OCI-LY7 (cell line): ENCODE data around the gene REC8. TPM values are rescaled to one million over a fixed set of nuclear protein-coding genes. Genes with fewer than 3 reads are reported as not detected.

Source experiments
- BruUV-seq: library from RNA; stranded (reverse); fragments of 400-500 nt; replicated peaks from 2 replicates; lab custom pipeline; 2021; lab: Mats Ljungman, UMichigan
- CTCF ChIA-PET: fragments of 300-600 bp; sonication (Branson Sonifier 250); formaldehyde crosslinking; loops from one replicate; lab custom pipeline; 2022; ENCODE audit warnings: antibody characterized with exemption; ENCODE audit not compliant: unreplicated experiment; lab: Charles Lee
- POLR2A ChIA-PET: fragments of 300-600 bp; sonication (Branson Sonifier 250); formaldehyde crosslinking; loops from one replicate; lab custom pipeline; 2022; ENCODE audit warnings: antibody characterized with exemption; lab: Charles Lee
- DNase-seq: peaks from one replicate; pipeline ENCODE4 v3.0.0-alpha.2; 2015; ENCODE audit warnings: low spot score
- H2AFZ ChIP-seq: fragments of 200-600 bp; sonication (generic), shearing (Covaris generic); 2 replicates; pipeline ENCODE4 v1.6.1; 2014; ENCODE audit warnings: mild to moderate bottlenecking, antibody characterized with exemption, low read length, moderate library complexity
- H3K27ac ChIP-seq: fragments of 200-600 bp; sonication (generic); 2 replicates; pipeline ENCODE4 v1.5.1; 2014; ENCODE audit warnings: mixed run types, low read depth, mild to moderate bottlenecking, moderate library complexity, low read length, inconsistent platforms; ENCODE audit not compliant: poor library complexity, severe bottlenecking
- H3K36me3 ChIP-seq: fragments of 200-600 bp; sonication (generic); 2 replicates; pipeline ENCODE4 v1.6.1; 2014; ENCODE audit warnings: mild to moderate bottlenecking, antibody characterized with exemption, low read length, moderate library complexity, mixed read lengths; ENCODE audit not compliant: insufficient read depth
- H3K4me1 ChIP-seq: fragments of 200-600 bp; sonication (generic); 2 replicates; pipeline ENCODE4 v1.5.1; 2014; ENCODE audit warnings: mild to moderate bottlenecking, low read length; ENCODE audit not compliant: insufficient read depth, poor library complexity, severe bottlenecking
- H3K4me2 ChIP-seq: fragments of 200-600 bp; sonication (generic); 2 replicates; pipeline ENCODE4 v1.6.1; 2014; ENCODE audit warnings: mild to moderate bottlenecking, low read length
- H3K4me3 ChIP-seq: fragments of 200-600 bp; sonication (generic); 2 replicates; pipeline ENCODE4 v1.5.1; 2014; ENCODE audit warnings: mild to moderate bottlenecking, low read depth, low read length; ENCODE audit not compliant: poor library complexity, severe bottlenecking
- H3K79me2 ChIP-seq: fragments of 200-600 bp; sonication (generic); 2 replicates; pipeline ENCODE4 v1.6.1; 2016; ENCODE audit warnings: low read depth, mild to moderate bottlenecking, low read length, moderate library complexity, mixed read lengths; ENCODE audit not compliant: insufficient read depth
- H3K9me2 ChIP-seq: fragments of 200-600 bp; sonication (generic); 2 replicates; pipeline ENCODE4 v1.6.1; 2016; ENCODE audit warnings: mild to moderate bottlenecking, low read length, mixed read lengths; ENCODE audit not compliant: insufficient read depth
- H3K9me3 ChIP-seq: fragments of 200-600 bp; sonication (generic); 2 replicates; pipeline ENCODE4 v1.6.1; 2014; ENCODE audit warnings: mild to moderate bottlenecking, mixed run types, low read length, mixed read lengths
- H4K20me1 ChIP-seq: fragments of 200-600 bp; sonication (generic); 2 replicates; pipeline ENCODE4 v1.6.1; 2014; ENCODE audit warnings: mild to moderate bottlenecking, antibody characterized with exemption, low read length, moderate library complexity, mixed read lengths; ENCODE audit not compliant: insufficient read depth
- EZH2phosphoT487 ChIP-seq: fragments of 200-600 bp; sonication (generic); IDR thresholded peaks from 2 replicates; pipeline ENCODE4 v1.6.1; 2018; ENCODE audit warnings: low read depth, borderline replicate concordance, mild to moderate bottlenecking, mixed run types, antibody characterized with exemption, low read length, moderate library complexity, mixed read lengths
- intact Hi-C: fragments of 100-400 bp; cut with micrococcal nuclease; formaldehyde crosslinking; loops from one replicate; pipeline ENCODE4 v1.10.0; 2022; ENCODE audit not compliant: unreplicated experiment
- total RNA-seq, 2 experiments: library from RNA; depleted of rRNA in 1 of 2; stranded (reverse); fragments of >200 nt in 1 of 2; shearing (Covaris generic) in 1 of 2; gene quantifications; 2 replicates each; pipeline ENCODE4 v1.2.3, GENCODE V29; 2014 to 2022
- TF ChIP-seq, protein P1 (sequence below): fragments of 200-600 bp; sonication (generic); conservative IDR thresholded peaks from 2 replicates; pipeline ENCODE4 v1.5.1; 2014; ENCODE audit warnings: mild to moderate bottlenecking, antibody characterized with exemption, low read length, moderate library complexity, mixed read lengths

REC8 gene
- total RNA-seq, 2 experiments from 2014 or later: 9.8 to 14.2 TPM

DNA sequence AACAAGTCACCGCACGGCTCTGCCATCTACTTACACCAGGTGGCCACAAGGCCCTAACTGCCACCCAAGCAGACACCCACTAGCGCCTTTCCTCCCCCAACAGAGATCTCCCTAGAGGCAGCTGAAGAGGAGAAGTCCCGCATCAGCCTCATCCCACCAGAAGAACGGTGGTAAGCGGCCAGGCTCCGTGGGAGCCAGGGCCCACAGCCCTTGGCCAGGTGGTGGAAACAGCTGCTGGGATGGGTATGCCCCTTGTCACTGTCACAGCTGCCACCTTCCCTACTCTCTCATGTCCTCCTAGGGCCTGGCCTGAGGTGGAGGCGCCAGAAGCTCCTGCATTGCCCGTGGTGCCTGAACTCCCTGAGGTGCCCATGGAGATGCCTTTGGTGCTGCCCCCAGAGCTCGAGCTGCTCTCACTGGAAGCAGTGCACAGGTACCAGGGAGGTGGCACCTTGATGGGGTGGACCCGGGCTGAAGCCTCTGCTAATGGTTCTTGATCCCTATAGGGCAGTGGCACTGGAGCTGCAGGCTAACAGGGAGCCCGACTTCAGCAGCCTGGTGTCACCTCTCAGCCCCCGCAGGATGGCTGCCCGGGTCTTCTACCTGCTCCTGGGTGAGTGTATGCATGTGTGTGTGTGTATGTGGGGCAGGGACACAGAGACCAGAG is 7.5 kb downstream of the REC8 start:
- H3K27ac ChIP-seq: no peak overlapping the region
- no peaks in the 10 kb centered on the region for H3K9me2 ChIP-seq
- ChIA-PET POLR2A (no interaction called here), CTCF (no interaction called here)
- H3K9me3 ChIP-seq: no peaks in the 10 kb centered on the region
- no peaks in the 10 kb centered on the region for H3K79me2 ChIP-seq
- peaks cover 57% of the 10 kb centered on the region for H3K36me3 ChIP-seq
- H3K4me2 ChIP-seq: no peak overlapping the region
- no peaks in the 10 kb centered on the region for H4K20me1 ChIP-seq
- intact Hi-C loops: no loop called here
- no TSS peak for BruUV-seq
- no peak overlapping the region for H2AFZ ChIP-seq
- no peaks in the 10 kb centered on the region for H3K4me1 ChIP-seq
- DNase-seq: no peak
- TF ChIP-seq EZH2phosphoT487: no peak
- TF ChIP-seq, protein P1, sequence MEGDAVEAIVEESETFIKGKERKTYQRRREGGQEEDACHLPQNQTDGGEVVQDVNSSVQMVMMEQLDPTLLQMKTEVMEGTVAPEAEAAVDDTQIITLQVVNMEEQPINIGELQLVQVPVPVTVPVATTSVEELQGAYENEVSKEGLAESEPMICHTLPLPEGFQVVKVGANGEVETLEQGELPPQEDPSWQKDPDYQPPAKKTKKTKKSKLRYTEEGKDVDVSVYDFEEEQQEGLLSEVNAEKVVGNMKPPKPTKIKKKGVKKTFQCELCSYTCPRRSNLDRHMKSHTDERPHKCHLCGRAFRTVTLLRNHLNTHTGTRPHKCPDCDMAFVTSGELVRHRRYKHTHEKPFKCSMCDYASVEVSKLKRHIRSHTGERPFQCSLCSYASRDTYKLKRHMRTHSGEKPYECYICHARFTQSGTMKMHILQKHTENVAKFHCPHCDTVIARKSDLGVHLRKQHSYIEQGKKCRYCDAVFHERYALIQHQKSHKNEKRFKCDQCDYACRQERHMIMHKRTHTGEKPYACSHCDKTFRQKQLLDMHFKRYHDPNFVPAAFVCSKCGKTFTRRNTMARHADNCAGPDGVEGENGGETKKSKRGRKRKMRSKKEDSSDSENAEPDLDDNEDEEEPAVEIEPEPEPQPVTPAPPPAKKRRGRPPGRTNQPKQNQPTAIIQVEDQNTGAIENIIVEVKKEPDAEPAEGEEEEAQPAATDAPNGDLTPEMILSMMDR: no peak
- no peak overlapping the region for H3K4me3 ChIP-seq

- no peaks in the 10 kb centered on the region for H3K4me1 ChIP-seq
- no peak overlapping the region for H2AFZ ChIP-seq
- H3K79me2 ChIP-seq: no peaks in the 10 kb centered on the region
- H3K27ac ChIP-seq: no peak overlapping the region
- TF ChIP-seq EZH2phosphoT487: no peak
- TF ChIP-seq, protein P1: no peak
- H3K9me3 ChIP-seq: no peaks in the 10 kb centered on the region
- H3K9me2 ChIP-seq: no peaks in the 10 kb centered on the region
- ChIA-PET CTCF (no interaction called here), POLR2A (interaction anchor here (0.5 to 0.6 kb wide), 3 partner anchors 19 to 961 kb away, joined by 3 read pairs; partner anchors contain the start of genes IRF9 and RNF31)
- no peak overlapping the region for H3K4me3 ChIP-seq
- H3K36me3 ChIP-seq: peaks cover 65% of the 10 kb centered on the region
- no TSS peak for BruUV-seq
- no peak for DNase-seq
- intact Hi-C loops: no loop called here
- no peak overlapping the region for H3K4me2 ChIP-seq
- H4K20me1 ChIP-seq: no peaks in the 10 kb centered on the region
Measured at GRCh38 chr14:24179961-24180796, 8.3 kb downstream of the REC8 start.
